WTC11 (cell line): ENCODE data around the gene MITF. TPM values are rescaled to one million over a fixed set of nuclear protein-coding genes. Genes with fewer than 3 reads are reported as not detected.

Source experiments
- ATAC-seq: fragments of 200-7000 bp; cut with Tn5 transposase; 2 replicates; pipeline ENCODE4 v1.10.0; 2021; ENCODE audit warnings: mild to moderate bottlenecking, moderate library complexity
- CTCF ChIA-PET: fragments of 300-600 bp; sonication (Branson Sonifier 250); formaldehyde crosslinking; loops from one replicate; lab custom pipeline; 2021; ENCODE audit warnings: antibody characterized with exemption; lab: Charles Lee
- POLR2A ChIA-PET: fragments of 350-600 bp; sonication (Branson Sonifier 250); formaldehyde crosslinking; loops from one replicate; lab custom pipeline; 2021; ENCODE audit warnings: antibody characterized with exemption; lab: Charles Lee
- DNase-seq: peaks from one replicate; pipeline ENCODE4 v3.0.0; 2021; ENCODE audit warnings: low spot score
- H3K27ac Mint-ChIP-seq: 2 replicates; pipeline ENCODE4 v1.8.0; 2021; ENCODE audit warnings: mixed read lengths
- H3K27me3 Mint-ChIP-seq: 2 replicates; pipeline ENCODE4 v1.8.0; 2021; ENCODE audit warnings: low read depth, mild to moderate bottlenecking, moderate library complexity, mixed read lengths
- H3K36me3 Mint-ChIP-seq: 2 replicates; pipeline ENCODE4 v1.8.0; 2021; ENCODE audit warnings: mixed read lengths
- H3K4me1 Mint-ChIP-seq: 2 replicates; pipeline ENCODE4 v1.8.0; 2022; ENCODE audit warnings: mixed read lengths
- H3K4me3 Mint-ChIP-seq: 2 replicates; pipeline ENCODE4 v1.8.0; 2021; ENCODE audit warnings: mild to moderate bottlenecking, moderate library complexity, mixed read lengths
- H3K9me3 Mint-ChIP-seq: 2 replicates; pipeline ENCODE4 v1.8.0; 2021; ENCODE audit warnings: mixed read lengths
- CREM ChIP-seq: sonication (generic); formaldehyde crosslinking; IDR thresholded peaks from 2 replicates; pipeline ENCODE4 v1.8.1; 2022; ENCODE audit warnings: mild to moderate bottlenecking, missing genetic modification reagents, moderate library complexity
- FOXK1 ChIP-seq: sonication (generic); formaldehyde crosslinking; IDR thresholded peaks from 2 replicates; pipeline ENCODE4 v1.8.0; 2022; ENCODE audit warnings: mild to moderate bottlenecking, moderate library complexity, missing genetic modification reagents
- FOXP1 ChIP-seq: sonication (generic); formaldehyde crosslinking; IDR thresholded peaks from 2 replicates; pipeline ENCODE4 v1.8.0; 2022; ENCODE audit warnings: missing genetic modification reagents, mild to moderate bottlenecking, moderate library complexity, borderline replicate concordance
- HMGA2 ChIP-seq: fragments of 250-450 bp; sonication (Bioruptor Pico); IDR thresholded peaks from 2 replicates; pipeline ENCODE4 v1.4.0; 2021; ENCODE audit warnings: mild to moderate bottlenecking, moderate library complexity
- IRF2 ChIP-seq: sonication (generic); formaldehyde crosslinking; IDR thresholded peaks from 2 replicates; pipeline ENCODE4 v1.8.0; 2022; ENCODE audit warnings: low read depth, missing genetic modification reagents, borderline replicate concordance
- JUN ChIP-seq: sonication (generic); formaldehyde crosslinking; IDR thresholded peaks from 2 replicates; pipeline ENCODE4 v1.8.0; 2023; ENCODE audit warnings: mild to moderate bottlenecking, missing genetic modification reagents
- NFE2L1 ChIP-seq: sonication (generic); formaldehyde crosslinking; IDR thresholded peaks from 2 replicates; pipeline ENCODE4 v1.8.1; 2023; ENCODE audit warnings: missing genetic modification reagents
- NFYB ChIP-seq: sonication (generic); formaldehyde crosslinking; conservative IDR thresholded peaks from 2 replicates; pipeline ENCODE4 v1.8.0; 2022; ENCODE audit warnings: low read depth, missing genetic modification reagents
- OVOL2 ChIP-seq: fragments of 250-450 bp; sonication (Bioruptor Pico); IDR thresholded peaks from 2 replicates; pipeline ENCODE4 v1.9.0; 2021; ENCODE audit warnings: mild to moderate bottlenecking, borderline replicate concordance
- SMAD3 ChIP-seq: sonication (generic); formaldehyde crosslinking; IDR thresholded peaks from 2 replicates; pipeline ENCODE4 v1.8.0; 2022; ENCODE audit warnings: missing genetic modification reagents, mild to moderate bottlenecking, borderline replicate concordance
- TP53 ChIP-seq: sonication (generic); formaldehyde crosslinking; IDR thresholded peaks from 2 replicates; pipeline ENCODE4 v1.8.1; 2023; ENCODE audit warnings: mild to moderate bottlenecking, missing genetic modification reagents
- ZBTB21 ChIP-seq: sonication (generic); formaldehyde crosslinking; IDR thresholded peaks from 2 replicates; pipeline ENCODE4 v1.8.1; 2023; ENCODE audit warnings: mild to moderate bottlenecking, missing genetic modification reagents, borderline replicate concordance
- ZNF219 ChIP-seq: sonication (generic); formaldehyde crosslinking; IDR thresholded peaks from 2 replicates; pipeline ENCODE4 v1.8.0; 2023; ENCODE audit warnings: missing genetic modification reagents, mild to moderate bottlenecking, borderline replicate concordance
- ZNF317 ChIP-seq: sonication (generic); formaldehyde crosslinking; IDR thresholded peaks from 2 replicates; pipeline ENCODE4 v1.8.1; 2023; ENCODE audit warnings: low read depth, mild to moderate bottlenecking, moderate library complexity, missing genetic modification reagents, borderline replicate concordance
- total RNA-seq: library from RNA; stranded (reverse); gene quantifications from 3 replicates; pipeline ENCODE4 v1.2.3, GENCODE V29; 2021
- TF ChIP-seq, protein P1 (sequence below): fragments of 250-450 bp; sonication (Bioruptor Pico); IDR thresholded peaks from 2 replicates; pipeline ENCODE4 v1.9.0; 2021; ENCODE audit warnings: mild to moderate bottlenecking, borderline replicate concordance
- TF ChIP-seq, protein P2 (sequence below): sonication (generic); formaldehyde crosslinking; IDR thresholded peaks from 2 replicates; pipeline ENCODE4 v1.8.1; 2022; ENCODE audit warnings: missing genetic modification reagents, borderline replicate concordance
- TF ChIP-seq, protein P3 (sequence below): sonication (generic); formaldehyde crosslinking; IDR thresholded peaks from 2 replicates; pipeline ENCODE4 v1.8.1; 2023; ENCODE audit warnings: mild to moderate bottlenecking, missing genetic modification reagents
- TF ChIP-seq, protein P4 (sequence below): fragments of 250-450 bp; sonication (Bioruptor Pico); IDR thresholded peaks from 2 replicates; pipeline ENCODE4 v1.9.0; 2021; ENCODE audit warnings: mild to moderate bottlenecking
- TF ChIP-seq, protein P5 (sequence below): fragments of 250-450 bp; sonication (Bioruptor Pico); IDR thresholded peaks from 2 replicates; pipeline ENCODE4 v1.9.0; 2021; ENCODE audit warnings: moderate library complexity, mild to moderate bottlenecking, inconsistent platforms, borderline replicate concordance
- TF ChIP-seq, protein P6 (sequence below): sonication (generic); formaldehyde crosslinking; IDR thresholded peaks from 2 replicates; pipeline ENCODE4 v1.8.1; 2022; ENCODE audit warnings: mild to moderate bottlenecking, moderate library complexity, missing genetic modification reagents

Gene MITF
- total RNA-seq, 1 experiment from 2014 or later, result 1.3 TPM

DNA sequence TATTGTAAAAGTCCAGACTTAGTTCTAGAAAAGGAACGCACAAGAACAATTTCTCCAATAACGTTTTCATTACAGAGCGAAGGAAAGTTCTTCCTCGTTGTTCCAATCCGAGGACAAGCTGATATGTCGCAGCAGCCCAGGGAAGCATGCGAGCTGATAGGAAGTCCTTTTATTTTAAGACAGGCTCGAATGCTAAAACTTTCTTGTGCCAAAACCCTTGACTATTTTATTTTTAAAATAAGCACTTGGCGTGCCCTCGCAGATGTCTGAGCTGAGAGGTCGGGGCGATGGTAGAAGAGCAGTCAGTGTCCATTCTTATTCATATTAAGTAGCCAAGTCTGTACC lies 433 bp upstream of the MITF start:
- Mint-ChIP-seq H3K27ac (no peak overlapping the region), H3K36me3 (no peaks in the 10 kb centered on the region), H3K4me1 (peaks cover 21% of the 10 kb centered on the region), H3K9me3 (no peaks in the 10 kb centered on the region), H3K27me3 (peaks cover 63% of the 10 kb centered on the region), H3K4me3 (peak overlapping the region; percentile 71)
- TF ChIP-seq NFE2L1 (CRISPR knock-in tag) (no peak), NFYB (0 out of 2 replicates have a peak, but pooled peaks have one; percentile 2), HMGA2 (CRISPR knock-in tag) (no peak)
- ChIA-PET POLR2A (interaction anchor here (1.0 to 1.1 kb wide), 2 partner anchors 20 to 52 kb away, joined by 4 to 7 read pairs; no protein-coding TSS in a partner anchor), CTCF (interaction anchor here (0.6 to 1.9 kb wide), 6 partner anchors 20 to 433 kb away, joined by 3 to 11 read pairs (median 4); no protein-coding TSS in a partner anchor)
- no peak for ATAC-seq
- no peak for DNase-seq

DNA sequence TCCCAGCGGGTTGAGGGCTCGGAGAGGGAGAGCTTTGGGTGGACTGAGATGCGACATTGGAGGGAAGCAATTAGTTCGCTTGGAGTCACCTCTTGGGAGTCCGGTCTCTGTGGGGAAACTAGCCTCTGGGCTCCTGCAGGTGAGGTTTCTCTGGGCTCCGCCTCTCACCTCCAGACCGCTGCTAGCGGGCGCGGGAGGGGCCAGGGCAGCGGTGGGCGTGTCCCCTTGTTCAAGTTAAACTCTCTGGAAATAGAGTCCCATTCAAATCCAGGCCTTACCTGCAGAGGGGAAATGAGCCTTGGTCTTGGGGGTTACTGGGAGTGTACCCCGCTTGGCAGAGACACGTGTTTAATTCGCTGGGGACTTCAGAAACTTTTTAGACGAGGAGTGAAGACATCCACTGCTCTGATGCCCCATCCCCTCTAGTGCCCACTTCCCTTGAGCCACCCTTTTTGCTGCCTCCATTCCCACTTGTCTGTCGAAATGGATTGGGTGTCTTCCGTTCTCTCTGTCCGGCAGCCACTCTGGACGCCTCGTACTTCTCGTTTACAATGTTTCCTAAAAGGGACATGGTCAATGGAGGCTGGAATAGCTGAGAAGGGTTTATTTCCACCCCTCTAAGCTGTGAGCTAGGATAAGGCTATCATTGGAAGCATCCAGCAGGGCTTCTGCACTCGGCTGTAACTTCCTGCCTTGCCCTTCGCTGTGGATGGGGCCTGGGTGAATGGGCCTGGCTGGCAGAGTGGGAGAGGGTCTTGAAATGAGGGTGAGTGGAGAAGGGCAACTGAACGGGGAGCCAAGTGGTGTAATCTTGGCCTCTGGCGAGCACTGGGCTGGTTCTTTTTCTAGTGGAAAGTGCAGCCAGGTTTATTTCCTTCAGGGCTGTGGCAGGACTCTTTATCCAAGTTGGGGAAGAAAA lies 1.1 kb downstream of the MITF start:
- CTCF ChIA-PET, result interaction anchor here (0.9 to 1.9 kb wide), 4 partner anchors 30 to 314 kb away, joined by 3 to 11 read pairs (median 4); no protein-coding TSS in a partner anchor
- Mint-ChIP-seq H3K4me3 (peak overlapping the region; percentile 80), H3K27ac (no peak overlapping the region)
- peak; percentile 83 for DNase-seq
- TF ChIP-seq, protein P1, sequence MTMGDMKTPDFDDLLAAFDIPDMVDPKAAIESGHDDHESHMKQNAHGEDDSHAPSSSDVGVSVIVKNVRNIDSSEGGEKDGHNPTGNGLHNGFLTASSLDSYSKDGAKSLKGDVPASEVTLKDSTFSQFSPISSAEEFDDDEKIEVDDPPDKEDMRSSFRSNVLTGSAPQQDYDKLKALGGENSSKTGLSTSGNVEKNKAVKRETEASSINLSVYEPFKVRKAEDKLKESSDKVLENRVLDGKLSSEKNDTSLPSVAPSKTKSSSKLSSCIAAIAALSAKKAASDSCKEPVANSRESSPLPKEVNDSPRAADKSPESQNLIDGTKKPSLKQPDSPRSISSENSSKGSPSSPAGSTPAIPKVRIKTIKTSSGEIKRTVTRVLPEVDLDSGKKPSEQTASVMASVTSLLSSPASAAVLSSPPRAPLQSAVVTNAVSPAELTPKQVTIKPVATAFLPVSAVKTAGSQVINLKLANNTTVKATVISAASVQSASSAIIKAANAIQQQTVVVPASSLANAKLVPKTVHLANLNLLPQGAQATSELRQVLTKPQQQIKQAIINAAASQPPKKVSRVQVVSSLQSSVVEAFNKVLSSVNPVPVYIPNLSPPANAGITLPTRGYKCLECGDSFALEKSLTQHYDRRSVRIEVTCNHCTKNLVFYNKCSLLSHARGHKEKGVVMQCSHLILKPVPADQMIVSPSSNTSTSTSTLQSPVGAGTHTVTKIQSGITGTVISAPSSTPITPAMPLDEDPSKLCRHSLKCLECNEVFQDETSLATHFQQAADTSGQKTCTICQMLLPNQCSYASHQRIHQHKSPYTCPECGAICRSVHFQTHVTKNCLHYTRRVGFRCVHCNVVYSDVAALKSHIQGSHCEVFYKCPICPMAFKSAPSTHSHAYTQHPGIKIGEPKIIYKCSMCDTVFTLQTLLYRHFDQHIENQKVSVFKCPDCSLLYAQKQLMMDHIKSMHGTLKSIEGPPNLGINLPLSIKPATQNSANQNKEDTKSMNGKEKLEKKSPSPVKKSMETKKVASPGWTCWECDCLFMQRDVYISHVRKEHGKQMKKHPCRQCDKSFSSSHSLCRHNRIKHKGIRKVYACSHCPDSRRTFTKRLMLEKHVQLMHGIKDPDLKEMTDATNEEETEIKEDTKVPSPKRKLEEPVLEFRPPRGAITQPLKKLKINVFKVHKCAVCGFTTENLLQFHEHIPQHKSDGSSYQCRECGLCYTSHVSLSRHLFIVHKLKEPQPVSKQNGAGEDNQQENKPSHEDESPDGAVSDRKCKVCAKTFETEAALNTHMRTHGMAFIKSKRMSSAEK (CRISPR knock-in tag), result no peak
- TF ChIP-seq ZBTB21 (no peak), JUN (CRISPR knock-in tag) (no peak), CREM (CRISPR knock-in tag) (no peak), TP53 (no peak), FOXK1 (no peak), OVOL2 (no peak), NFYB (no peak), SMAD3 (CRISPR knock-in tag) (no peak), ZNF219 (no peak), ZNF317 (CRISPR knock-in tag) (no peak), FOXP1 (CRISPR knock-in tag) (no peak), IRF2 (CRISPR knock-in tag) (no peak)
- TF ChIP-seq, protein P2, sequence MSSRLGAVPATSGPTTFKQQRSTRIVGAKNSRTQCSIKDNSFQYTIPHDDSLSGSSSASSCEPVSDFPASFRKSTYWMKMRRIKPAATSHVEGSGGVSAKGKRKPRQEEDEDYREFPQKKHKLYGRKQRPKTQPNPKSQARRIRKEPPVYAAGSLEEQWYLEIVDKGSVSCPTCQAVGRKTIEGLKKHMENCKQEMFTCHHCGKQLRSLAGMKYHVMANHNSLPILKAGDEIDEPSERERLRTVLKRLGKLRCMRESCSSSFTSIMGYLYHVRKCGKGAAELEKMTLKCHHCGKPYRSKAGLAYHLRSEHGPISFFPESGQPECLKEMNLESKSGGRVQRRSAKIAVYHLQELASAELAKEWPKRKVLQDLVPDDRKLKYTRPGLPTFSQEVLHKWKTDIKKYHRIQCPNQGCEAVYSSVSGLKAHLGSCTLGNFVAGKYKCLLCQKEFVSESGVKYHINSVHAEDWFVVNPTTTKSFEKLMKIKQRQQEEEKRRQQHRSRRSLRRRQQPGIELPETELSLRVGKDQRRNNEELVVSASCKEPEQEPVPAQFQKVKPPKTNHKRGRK (CRISPR knock-in tag), result no peak
- TF ChIP-seq, protein P3, sequence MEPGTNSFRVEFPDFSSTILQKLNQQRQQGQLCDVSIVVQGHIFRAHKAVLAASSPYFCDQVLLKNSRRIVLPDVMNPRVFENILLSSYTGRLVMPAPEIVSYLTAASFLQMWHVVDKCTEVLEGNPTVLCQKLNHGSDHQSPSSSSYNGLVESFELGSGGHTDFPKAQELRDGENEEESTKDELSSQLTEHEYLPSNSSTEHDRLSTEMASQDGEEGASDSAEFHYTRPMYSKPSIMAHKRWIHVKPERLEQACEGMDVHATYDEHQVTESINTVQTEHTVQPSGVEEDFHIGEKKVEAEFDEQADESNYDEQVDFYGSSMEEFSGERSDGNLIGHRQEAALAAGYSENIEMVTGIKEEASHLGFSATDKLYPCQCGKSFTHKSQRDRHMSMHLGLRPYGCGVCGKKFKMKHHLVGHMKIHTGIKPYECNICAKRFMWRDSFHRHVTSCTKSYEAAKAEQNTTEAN (CRISPR knock-in tag), result no peak
- TF ChIP-seq, protein P4, sequence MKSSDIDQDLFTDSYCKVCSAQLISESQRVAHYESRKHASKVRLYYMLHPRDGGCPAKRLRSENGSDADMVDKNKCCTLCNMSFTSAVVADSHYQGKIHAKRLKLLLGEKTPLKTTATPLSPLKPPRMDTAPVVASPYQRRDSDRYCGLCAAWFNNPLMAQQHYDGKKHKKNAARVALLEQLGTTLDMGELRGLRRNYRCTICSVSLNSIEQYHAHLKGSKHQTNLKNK (CRISPR knock-in tag), result no peak
- TF ChIP-seq, protein P5, sequence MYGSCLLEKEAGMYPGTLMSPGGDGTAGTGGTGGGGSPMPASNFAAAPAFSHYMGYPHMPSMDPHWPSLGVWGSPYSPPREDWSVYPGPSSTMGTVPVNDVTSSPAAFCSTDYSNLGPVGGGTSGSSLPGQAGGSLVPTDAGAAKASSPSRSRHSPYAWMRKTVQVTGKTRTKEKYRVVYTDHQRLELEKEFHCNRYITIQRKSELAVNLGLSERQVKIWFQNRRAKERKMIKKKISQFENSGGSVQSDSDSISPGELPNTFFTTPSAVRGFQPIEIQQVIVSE (CRISPR knock-in tag), result no peak
- TF ChIP-seq, protein P6, sequence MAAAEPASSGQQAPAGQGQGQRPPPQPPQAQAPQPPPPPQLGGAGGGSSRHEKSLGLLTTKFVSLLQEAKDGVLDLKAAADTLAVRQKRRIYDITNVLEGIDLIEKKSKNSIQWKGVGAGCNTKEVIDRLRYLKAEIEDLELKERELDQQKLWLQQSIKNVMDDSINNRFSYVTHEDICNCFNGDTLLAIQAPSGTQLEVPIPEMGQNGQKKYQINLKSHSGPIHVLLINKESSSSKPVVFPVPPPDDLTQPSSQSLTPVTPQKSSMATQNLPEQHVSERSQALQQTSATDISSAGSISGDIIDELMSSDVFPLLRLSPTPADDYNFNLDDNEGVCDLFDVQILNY (CRISPR knock-in tag), result no peak
- TF ChIP-seq, all 79 proteins: peak for 0
- peak; percentile 66 for ATAC-seq
- Mint-ChIP-seq H3K27me3 (peaks cover 53% of the 10 kb centered on the region), H3K4me1 (peaks cover 27% of the 10 kb centered on the region), H3K36me3 (no peaks in the 10 kb centered on the region), H3K9me3 (no peaks in the 10 kb centered on the region)
- POLR2A ChIA-PET, result no interaction called here
